HG03066 (cell line): ENCODE data around the gene DST.

Experiments used
- ATAC-seq: cut with Tn5 transposase; IDR thresholded peaks from one replicate; pipeline ENCODE4 v1.9.1; 2021; ENCODE audit warnings: low read depth; ENCODE audit not compliant: unreplicated experiment

DST gene

GRCh38 chr6:56450882-56451739, 191.6 kb downstream of the DST start:
- ATAC-seq, result no peak

- ATAC-seq, result no peak
Observed at GRCh38 chr6:56450376-56450775, 192.3 kb downstream of the DST start.

- no peak for ATAC-seq
Observed at GRCh38 chr6:56448046-56448445, 194.6 kb downstream of the DST start.

GRCh38 chr6:56445818-56446217, 196.9 kb downstream of the DST start:
- ATAC-seq, result no peak

GRCh38 chr6:56444855-56445254, 197.8 kb downstream of the DST start:
- no peak for ATAC-seq

GRCh38 chr6:56440551-56440981, 202.1 kb downstream of the DST start:
- ATAC-seq, result no peak

- no peak for ATAC-seq
Observed at GRCh38 chr6:56437171-56437900, 205.4 kb downstream of the DST start.

GRCh38 chr6:56435754-56436153, 206.9 kb downstream of the DST start:
- no peak for ATAC-seq

GRCh38 chr6:56435326-56435725, 207.4 kb downstream of the DST start:
- no peak for ATAC-seq

GRCh38 chr6:56434606-56435005, 208.1 kb downstream of the DST start:
- no peak for ATAC-seq

- ATAC-seq, result no peak
Observed at GRCh38 chr6:56433119-56433518, 209.6 kb downstream of the DST start.

GRCh38 chr6:56432194-56432593, 210.5 kb downstream of the DST start:
- ATAC-seq, result no peak

- ATAC-seq, result no peak
Observed at GRCh38 chr6:56430629-56431600, 211.8 kb downstream of the DST start.

- no peak for ATAC-seq
Observed at GRCh38 chr6:56424542-56425083, 218.1 kb downstream of the DST start.

GRCh38 chr6:56424064-56424463, 218.6 kb downstream of the DST start:
- ATAC-seq, result no peak

- no peak for ATAC-seq
Observed at GRCh38 chr6:56420296-56420695, 222.4 kb downstream of the DST start.

- ATAC-seq, result no peak
Observed at GRCh38 chr6:56419191-56419590, 223.5 kb downstream of the DST start.

GRCh38 chr6:56417823-56418222, 224.9 kb downstream of the DST start:
- ATAC-seq, result no peak

GRCh38 chr6:56416247-56416646, 226.4 kb downstream of the DST start:
- no peak for ATAC-seq

GRCh38 chr6:56408976-56409375, 233.7 kb downstream of the DST start:
- no peak for ATAC-seq
